ENCODE measurements around the gene S100A4.
"Not testable (repeated sequence)": the region's sequence is repeated elsewhere in the genome, so short reads cannot be mapped to it uniquely, and the experiment has no call there.

The S100A4 gene

DNA sequence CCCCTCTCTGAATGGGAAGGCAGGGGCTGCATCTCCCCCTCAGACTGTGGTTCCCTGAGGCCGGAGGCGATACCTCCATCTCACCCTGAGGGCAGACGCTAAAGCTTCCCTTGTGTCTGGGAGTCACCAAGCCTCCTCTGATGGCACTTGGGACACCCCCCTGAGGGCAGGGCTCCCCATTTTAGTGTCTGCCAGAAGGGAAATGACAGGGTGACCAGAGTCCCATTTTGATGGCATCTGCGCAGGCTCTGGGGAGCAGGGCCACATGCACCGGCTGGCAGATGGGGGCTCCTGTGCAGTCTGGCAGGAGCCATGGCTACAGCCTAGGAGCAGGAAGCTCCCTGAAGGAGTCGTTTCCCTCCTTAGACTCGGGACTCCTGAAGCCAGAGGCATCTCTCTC is 18.4 kb upstream of the S100A4 start:
- TF ChIP-seq, protein P1, sequence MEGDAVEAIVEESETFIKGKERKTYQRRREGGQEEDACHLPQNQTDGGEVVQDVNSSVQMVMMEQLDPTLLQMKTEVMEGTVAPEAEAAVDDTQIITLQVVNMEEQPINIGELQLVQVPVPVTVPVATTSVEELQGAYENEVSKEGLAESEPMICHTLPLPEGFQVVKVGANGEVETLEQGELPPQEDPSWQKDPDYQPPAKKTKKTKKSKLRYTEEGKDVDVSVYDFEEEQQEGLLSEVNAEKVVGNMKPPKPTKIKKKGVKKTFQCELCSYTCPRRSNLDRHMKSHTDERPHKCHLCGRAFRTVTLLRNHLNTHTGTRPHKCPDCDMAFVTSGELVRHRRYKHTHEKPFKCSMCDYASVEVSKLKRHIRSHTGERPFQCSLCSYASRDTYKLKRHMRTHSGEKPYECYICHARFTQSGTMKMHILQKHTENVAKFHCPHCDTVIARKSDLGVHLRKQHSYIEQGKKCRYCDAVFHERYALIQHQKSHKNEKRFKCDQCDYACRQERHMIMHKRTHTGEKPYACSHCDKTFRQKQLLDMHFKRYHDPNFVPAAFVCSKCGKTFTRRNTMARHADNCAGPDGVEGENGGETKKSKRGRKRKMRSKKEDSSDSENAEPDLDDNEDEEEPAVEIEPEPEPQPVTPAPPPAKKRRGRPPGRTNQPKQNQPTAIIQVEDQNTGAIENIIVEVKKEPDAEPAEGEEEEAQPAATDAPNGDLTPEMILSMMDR (conservative IDR thresholded peaks at IDR 0.05; ENCODE audit: low read depth), result no peak
- DNase-seq (ENCODE audit: low spot score), result no peak
- H3K27ac ChIP-seq, result peak overlapping the region; percentile 100
- ChIA-PET CTCF (interaction anchor here (0.7 kb wide), 1 partner anchor 11 kb away, joined by 4 read pairs; no protein-coding TSS in a partner anchor), POLR2A (ENCODE audit: low non-redundant PET) (interaction anchor here (1.4 to 2.1 kb wide), 3 partner anchors 19 to 48 kb away, joined by 5 to 21 read pairs (median 6); partner anchors contain the start of gene S100A6)

DNA sequence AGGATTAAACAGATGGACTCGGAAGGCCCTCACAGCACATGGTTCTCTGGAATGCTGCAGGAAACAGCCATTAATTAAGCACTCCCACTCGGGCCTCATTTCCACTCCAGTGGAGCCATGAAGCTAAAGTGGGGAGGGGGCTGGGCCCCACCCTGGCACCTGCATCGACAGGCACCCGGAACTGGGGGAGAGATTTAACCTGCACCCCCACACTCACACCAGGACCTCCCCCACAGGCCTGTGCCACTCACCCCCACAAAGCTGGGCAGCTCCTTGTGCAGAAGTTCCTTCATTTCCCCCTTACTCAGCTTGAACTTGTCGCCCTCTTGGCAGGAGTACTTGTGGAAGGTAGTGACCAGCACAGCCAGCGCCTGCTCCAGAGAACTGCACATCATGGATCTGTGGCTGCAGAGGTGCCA is 17.9 kb upstream of the S100A4 start:
- peak overlapping the region; percentile 100 for H3K27ac ChIP-seq
- CTCF ChIA-PET, result interaction anchor here (0.7 kb wide), 1 partner anchor 10 kb away, joined by 4 read pairs; no protein-coding TSS in a partner anchor
- TF ChIP-seq, protein P1 (conservative IDR thresholded peaks at IDR 0.05; ENCODE audit: low read depth), result no peak
- no peak for DNase-seq (ENCODE audit: low spot score)
- POLR2A ChIA-PET (ENCODE audit: low non-redundant PET), result interaction anchor here (1.4 to 2.1 kb wide), 4 partner anchors 19 to 48 kb away, joined by 3 to 21 read pairs (median 6); partner anchors contain the start of gene S100A6

DNA sequence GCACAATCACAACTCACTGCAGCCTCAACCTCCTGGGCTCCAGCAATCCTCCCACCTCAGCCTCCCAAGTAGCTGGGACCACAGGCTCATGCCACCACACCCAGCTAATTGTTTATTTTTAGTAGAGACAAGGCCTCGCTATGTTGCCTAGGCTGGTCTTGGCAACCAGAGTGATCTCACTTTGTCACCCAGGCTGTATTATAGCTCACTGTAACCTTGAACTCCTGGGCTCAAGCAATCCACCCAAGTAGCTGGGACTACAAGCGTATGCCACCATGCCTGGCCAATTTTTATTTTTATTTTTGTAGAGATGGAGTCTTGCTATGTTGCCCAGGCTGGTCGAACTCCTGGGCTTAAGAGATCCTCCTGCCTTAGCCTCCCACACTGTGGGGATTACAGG is 16.4 kb upstream of the S100A4 start:
- POLR2A ChIA-PET (ENCODE audit: low non-redundant PET), result interaction anchor here (0.7 to 2.0 kb wide), 4 partner anchors 15 to 213 kb away, joined by 3 to 8 read pairs (median 4); partner anchors contain the start of genes PGLYRP4 and S100A6
- peak overlapping the region; percentile 100 for H3K27ac ChIP-seq
- not testable (repeated sequence) for DNase-seq (ENCODE audit: low spot score)
- CTCF ChIA-PET, result interaction anchor here (0.7 to 1.9 kb wide), 5 partner anchors 9 to 51 kb away, joined by 4 to 7 read pairs (median 5); no protein-coding TSS in a partner anchor

DNA sequence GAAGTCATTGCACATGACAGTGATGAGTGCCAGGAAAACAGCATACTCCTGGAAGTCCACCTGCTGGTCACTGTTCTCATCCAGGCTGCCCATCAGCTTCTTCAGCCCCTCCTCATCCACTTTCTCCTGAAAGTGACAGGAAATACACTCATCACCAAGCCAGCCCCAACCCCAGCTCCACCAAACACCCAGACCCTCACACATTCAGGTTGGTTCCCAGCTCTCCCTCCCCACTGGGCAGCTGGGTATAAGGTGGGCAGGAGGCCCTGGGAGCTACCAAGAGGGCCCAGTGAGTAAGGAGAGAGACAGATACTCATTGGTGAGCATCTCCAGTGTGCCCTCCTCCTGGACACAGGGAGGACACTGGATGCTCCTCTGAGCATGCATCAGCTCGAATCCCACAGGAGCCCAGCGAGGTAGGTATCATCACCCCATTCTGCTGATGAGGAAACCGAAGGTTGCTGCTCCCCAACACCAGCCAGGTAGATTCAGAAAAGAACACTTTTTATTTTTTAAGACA is 15.9 kb upstream of the S100A4 start:
- TF ChIP-seq, protein P1 (conservative IDR thresholded peaks at IDR 0.05; ENCODE audit: low read depth), result no peak
- DNase-seq (ENCODE audit: low spot score), result no peak
- H3K27ac ChIP-seq, result peak overlapping the region; percentile 100
- ChIA-PET POLR2A (ENCODE audit: low non-redundant PET) (interaction anchor here (1.8 to 2.0 kb wide), 2 partner anchors 15 to 25 kb away, joined by 4 to 8 read pairs; partner anchors contain the start of gene S100A6), CTCF (interaction anchor here (0.7 to 1.9 kb wide), 6 partner anchors 9 to 51 kb away, joined by 3 to 7 read pairs (median 5); no protein-coding TSS in a partner anchor)

DNA sequence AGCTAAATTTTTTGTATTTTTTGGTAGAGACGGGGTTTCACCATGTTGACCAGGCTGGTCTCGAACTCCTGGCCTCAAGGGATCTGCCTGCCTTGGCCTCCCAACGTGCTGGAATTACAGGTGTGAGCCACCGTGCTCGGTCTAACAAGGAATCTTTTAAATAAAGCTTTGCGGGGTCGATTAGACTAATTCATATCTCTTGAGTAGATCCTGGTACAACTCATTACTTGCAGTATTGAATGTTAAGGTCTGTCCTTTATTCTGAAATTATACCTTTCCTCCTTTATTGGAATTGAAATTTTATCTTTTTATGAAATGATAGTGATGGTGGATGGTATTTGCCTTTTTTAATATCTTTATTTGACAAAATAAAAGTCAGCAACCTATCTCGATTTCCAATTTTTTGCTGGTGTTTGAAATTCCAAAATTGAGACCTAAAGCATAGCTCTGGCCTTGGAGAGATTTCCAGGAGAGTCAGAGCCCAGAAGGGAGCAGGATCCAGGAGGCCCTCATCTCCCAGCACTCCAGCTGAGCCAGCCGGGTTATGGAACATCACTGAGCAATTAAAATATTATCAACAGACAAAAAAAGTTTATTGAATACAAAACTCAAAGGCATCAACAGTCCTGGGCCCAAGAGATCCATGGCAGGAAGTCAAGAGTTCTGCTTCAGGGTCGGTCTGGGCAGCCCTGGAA is 15.3 kb upstream of the S100A4 start:
- TF ChIP-seq, protein P1 (conservative IDR thresholded peaks at IDR 0.05; ENCODE audit: low read depth), result no peak
- peak overlapping the region; percentile 100 for H3K27ac ChIP-seq
- ChIA-PET CTCF (interaction anchor here (0.9 to 1.9 kb wide), 5 partner anchors 8 to 50 kb away, joined by 3 to 7 read pairs (median 5); no protein-coding TSS in a partner anchor), POLR2A (ENCODE audit: low non-redundant PET) (interaction anchor here (0.7 to 2.0 kb wide), 3 partner anchors 14 to 273 kb away, joined by 4 to 8 read pairs (median 4); partner anchors contain the start of gene S100A6)
- no peak for DNase-seq (ENCODE audit: low spot score)

DNA sequence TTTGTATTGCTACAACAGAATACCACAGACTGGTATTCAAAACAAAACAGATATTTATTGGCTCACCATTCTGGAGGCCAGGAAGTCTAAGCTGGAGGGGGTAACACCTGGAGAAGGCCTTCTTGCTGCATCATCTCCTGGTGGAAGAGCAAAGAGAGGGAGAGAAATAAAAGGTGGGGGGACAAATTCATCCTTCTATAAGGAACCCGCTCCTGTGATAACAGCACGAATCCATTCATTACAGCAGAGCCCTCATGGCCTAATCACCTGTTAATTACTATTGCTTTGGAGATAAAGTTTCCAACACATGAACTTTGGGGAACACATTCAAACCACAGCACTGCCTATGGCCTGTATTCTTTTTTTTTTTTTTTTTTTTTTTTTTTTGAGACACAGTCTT is 14.6 kb upstream of the S100A4 start:
- CTCF ChIA-PET, result interaction anchor here (1.4 kb wide), 1 partner anchor 50 kb away, joined by 3 read pairs; no protein-coding TSS in a partner anchor
- POLR2A ChIA-PET (ENCODE audit: low non-redundant PET), result interaction anchor here (0.7 to 1.8 kb wide), 3 partner anchors 24 to 272 kb away, joined by 3 to 8 read pairs (median 4); partner anchors contain the start of gene S100A6
- H3K27ac ChIP-seq, result peak overlapping the region; percentile 100
- DNase-seq (ENCODE audit: low spot score), result no peak
- TF ChIP-seq, protein P1 (conservative IDR thresholded peaks at IDR 0.05; ENCODE audit: low read depth), result no peak

Data from RWPE1 (cell line).